Measurements from ENCODE around the gene RAB4B. TPM values are rescaled to one million over a fixed set of nuclear protein-coding genes. Genes with fewer than 3 reads are reported as not detected.

The RAB4B gene
- total RNA-seq, 1 experiment from 2014 or later, result 29.7 TPM

GRCh38 chr19:40755791-40756190 lies 22.3 kb upstream of the RAB4B start (continued):
- TF ChIP-seq PRDM15 (CRISPR knock-in tag; IDR thresholded peaks at IDR 0.05) (no peak), HMGXB4 (CRISPR knock-in tag; IDR thresholded peaks at IDR 0.05) (no peak), OVOL2 (CRISPR knock-in tag; IDR thresholded peaks at IDR 0.05; ENCODE audit: borderline replicate concordance) (no peak), SMAD4 (CRISPR knock-in tag; IDR thresholded peaks at IDR 0.05) (no peak), NR3C1 (CRISPR knock-in tag; conservative IDR thresholded peaks at IDR 0.05; ENCODE audit: low read depth) (no peak), KAT7 (CRISPR knock-in tag; IDR thresholded peaks at IDR 0.05; ENCODE audit: borderline replicate concordance) (no peak), PRRX2 (CRISPR knock-in tag; IDR thresholded peaks at IDR 0.05) (no peak), GRHL2 (CRISPR knock-in tag; IDR thresholded peaks at IDR 0.05; ENCODE audit: insufficient replicate concordance, severe bottlenecking) (no peak), ZNF121 (CRISPR knock-in tag; IDR thresholded peaks at IDR 0.05) (no peak)

GRCh38 chr19:40756502-40757110 lies 21.4 kb upstream of the RAB4B start:
- peak overlapping the region; percentile 14 for H3K4me3 Mint-ChIP-seq

More at GRCh38 chr19:40756502-40757110, 21.4 kb upstream of the RAB4B start:
- ATAC-seq (no peak), DNase-seq (ENCODE audit: low spot score) (no peak)
- Mint-ChIP-seq H3K4me1 (peaks cover 29% of the 10 kb centered on the region), H3K27ac (peak overlapping the region; percentile 85), H3K9me3 (no peaks in the 10 kb centered on the region), H3K27me3 (ENCODE audit: low read depth) (no peaks in the 10 kb centered on the region), H3K36me3 (peaks cover 79% of the 10 kb centered on the region)
- POLR2A ChIA-PET, result interaction anchor here (0.7 kb wide), 1 partner anchor 16 kb away, joined by 5 read pairs; no protein-coding TSS in a partner anchor
- CTCF ChIA-PET, result interaction anchor here (1.1 to 2.3 kb wide), 4 partner anchors 21 to 54 kb away, joined by 3 to 7 read pairs (median 4); partner anchors contain the start of genes EGLN2 and RAB4B
- peak; percentile 9; the same call in 1 of the 2 replicates for TF ChIP-seq ERG (CRISPR knock-in tag; IDR thresholded peaks at IDR 0.05)
- TF ChIP-seq ATF2 (CRISPR knock-in tag; IDR thresholded peaks at IDR 0.05; ENCODE audit: borderline replicate concordance, low read depth), result no peak
